ENCODE measurements around the gene VSIG10L.

The VSIG10L gene

DNA sequence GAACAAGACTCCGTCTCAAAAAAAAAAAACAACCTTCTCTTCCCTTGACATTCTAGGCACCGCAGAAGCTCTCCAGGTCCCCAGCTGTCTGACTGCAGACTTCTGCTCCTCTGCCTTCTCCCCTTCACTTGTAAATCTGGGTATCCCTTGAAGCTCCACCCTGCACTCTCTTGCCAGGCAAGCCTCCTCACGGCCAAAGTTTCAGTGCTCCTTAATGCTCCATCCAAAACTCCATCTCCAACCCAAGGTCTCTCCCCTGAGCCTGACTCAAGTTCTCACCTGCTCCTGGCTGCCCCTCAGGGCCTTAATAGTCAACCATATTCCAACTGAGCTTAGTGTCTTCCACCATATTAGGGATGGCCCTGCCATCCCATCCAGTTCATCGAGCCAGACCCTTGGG is 28.3 kb upstream of the VSIG10L start:
- H3F3A ChIP-seq (ENCODE audit: insufficient read depth, low read length): no peaks in the 10 kb centered on the region
- H4K20me1 ChIP-seq (ENCODE audit: insufficient read depth, low read length): no peaks in the 10 kb centered on the region
- no peaks in the 10 kb centered on the region for H3K9me2 ChIP-seq (ENCODE audit: low read depth, low read length)
- no peaks in the 10 kb centered on the region for H3K79me2 ChIP-seq (ENCODE audit: insufficient read depth, low read length)
- peaks cover 9% of the 10 kb centered on the region; the same call in 1 of the 2 replicates for H3K27me3 ChIP-seq (ENCODE audit: insufficient read depth, low read length)
- H2AFZ ChIP-seq (ENCODE audit: low read length): no peak overlapping the region
- no peaks in the 10 kb centered on the region for H3K9me3 ChIP-seq (ENCODE audit: low read length)
- H3K4me3 ChIP-seq (ENCODE audit: low read depth, low read length, poor library complexity, severe bottlenecking): no peak overlapping the region
- no peak overlapping the region for H3K9ac ChIP-seq (ENCODE audit: low read length)
- H3K4me1 ChIP-seq (ENCODE audit: insufficient read depth, low read length, severe bottlenecking): peaks cover 13% of the 10 kb centered on the region
- no peaks in the 10 kb centered on the region; the same call in 1 of the 2 replicates for H3K36me3 ChIP-seq (ENCODE audit: insufficient read depth, low read length)
- no peak overlapping the region for H3K4me2 ChIP-seq (ENCODE audit: low read length)
- no peak overlapping the region for H3K27ac ChIP-seq (ENCODE audit: low read depth, low read length, poor library complexity, severe bottlenecking)
- TF ChIP-seq EZH2 (IDR thresholded peaks at IDR 0.05; ENCODE audit: borderline replicate concordance, low read length): no peak
- TF ChIP-seq, protein P1, sequence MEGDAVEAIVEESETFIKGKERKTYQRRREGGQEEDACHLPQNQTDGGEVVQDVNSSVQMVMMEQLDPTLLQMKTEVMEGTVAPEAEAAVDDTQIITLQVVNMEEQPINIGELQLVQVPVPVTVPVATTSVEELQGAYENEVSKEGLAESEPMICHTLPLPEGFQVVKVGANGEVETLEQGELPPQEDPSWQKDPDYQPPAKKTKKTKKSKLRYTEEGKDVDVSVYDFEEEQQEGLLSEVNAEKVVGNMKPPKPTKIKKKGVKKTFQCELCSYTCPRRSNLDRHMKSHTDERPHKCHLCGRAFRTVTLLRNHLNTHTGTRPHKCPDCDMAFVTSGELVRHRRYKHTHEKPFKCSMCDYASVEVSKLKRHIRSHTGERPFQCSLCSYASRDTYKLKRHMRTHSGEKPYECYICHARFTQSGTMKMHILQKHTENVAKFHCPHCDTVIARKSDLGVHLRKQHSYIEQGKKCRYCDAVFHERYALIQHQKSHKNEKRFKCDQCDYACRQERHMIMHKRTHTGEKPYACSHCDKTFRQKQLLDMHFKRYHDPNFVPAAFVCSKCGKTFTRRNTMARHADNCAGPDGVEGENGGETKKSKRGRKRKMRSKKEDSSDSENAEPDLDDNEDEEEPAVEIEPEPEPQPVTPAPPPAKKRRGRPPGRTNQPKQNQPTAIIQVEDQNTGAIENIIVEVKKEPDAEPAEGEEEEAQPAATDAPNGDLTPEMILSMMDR (IDR thresholded peaks at IDR 0.05; ENCODE audit: low read length): no peak

DNA sequence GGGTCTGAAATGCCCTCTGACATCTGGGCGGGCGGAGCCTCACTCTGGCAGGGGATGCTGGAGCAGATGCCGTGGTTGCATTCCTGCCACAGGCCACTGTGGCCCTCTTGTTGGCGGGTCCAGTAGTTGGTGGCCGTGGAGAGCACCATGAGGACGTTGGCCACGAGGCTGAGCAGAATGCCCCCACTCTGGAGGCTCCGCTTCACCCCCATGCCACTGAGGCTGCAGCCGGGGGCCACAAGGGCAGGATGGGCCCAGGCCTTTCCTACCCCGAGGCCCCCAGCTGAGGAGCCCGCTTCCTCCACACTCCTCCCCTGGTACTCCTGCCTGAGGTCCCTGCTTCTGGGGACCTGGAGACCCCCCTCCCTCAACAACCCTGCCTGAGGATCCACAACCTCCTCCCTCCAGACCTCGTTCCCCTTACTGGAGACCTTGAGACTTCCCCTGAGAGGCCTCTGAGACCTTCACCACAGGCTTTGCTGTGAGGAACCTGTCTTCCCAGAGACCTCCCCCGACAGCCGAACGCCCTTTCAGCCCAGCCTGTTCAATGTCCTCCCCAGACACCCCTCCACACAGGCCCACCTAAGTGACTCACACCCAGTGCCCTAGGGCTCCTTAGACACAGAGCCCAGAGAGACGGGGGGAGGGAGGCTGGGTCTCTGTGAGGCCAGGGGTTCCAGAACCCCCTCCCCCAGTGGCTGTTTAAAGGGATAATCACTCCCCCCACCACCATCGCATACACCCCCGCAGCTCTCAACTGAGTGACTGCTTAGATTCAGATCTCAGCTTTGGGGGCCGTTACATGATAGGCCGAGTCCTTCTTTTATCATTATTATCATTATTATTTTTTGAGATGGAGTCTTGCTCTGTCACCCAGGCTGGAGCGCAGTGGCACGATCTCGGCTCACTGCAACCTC is 26.7 kb upstream of the VSIG10L start, which contains the start of gene CLDND2:
Gene CLDND2, minus strand, starts transcription at position 638 of the 917 bp plus-strand sequence. Its CDS starts 426 bp downstream, at position 212.
- Histone ChIP-seq H3K27me3 (ENCODE audit: insufficient read depth, low read length) (peaks cover 4% of the 10 kb centered on the region; the same call in 1 of the 2 replicates), H3K9me2 (ENCODE audit: low read depth, low read length) (no peaks in the 10 kb centered on the region), H3K79me2 (ENCODE audit: insufficient read depth, low read length) (no peaks in the 10 kb centered on the region), H3K27ac (ENCODE audit: low read depth, low read length, poor library complexity, severe bottlenecking) (no peak within 1 kb of the TSS), H3F3A (ENCODE audit: insufficient read depth, low read length) (no peaks in the 10 kb centered on the region), H3K36me3 (ENCODE audit: insufficient read depth, low read length) (no peaks in the 10 kb centered on the region), H3K9me3 (ENCODE audit: low read length) (no peaks in the 10 kb centered on the region), H3K4me3 (ENCODE audit: low read depth, low read length, poor library complexity, severe bottlenecking) (peak within 1 kb of the TSS; percentile 90), H2AFZ (ENCODE audit: low read length) (no peak within 1 kb of the TSS), H3K4me2 (ENCODE audit: low read length) (peak within 1 kb of the TSS; percentile 80), H4K20me1 (ENCODE audit: insufficient read depth, low read length) (no peaks in the 10 kb centered on the region), H3K9ac (ENCODE audit: low read length) (peak within 1 kb of the TSS; percentile 71), H3K4me1 (ENCODE audit: insufficient read depth, low read length, severe bottlenecking) (peaks cover 28% of the 10 kb centered on the region)
- TF ChIP-seq, protein P1 (IDR thresholded peaks at IDR 0.05; ENCODE audit: low read length): no peak
- TF ChIP-seq EZH2 (IDR thresholded peaks at IDR 0.05; ENCODE audit: borderline replicate concordance, low read length): no peak

DNA sequence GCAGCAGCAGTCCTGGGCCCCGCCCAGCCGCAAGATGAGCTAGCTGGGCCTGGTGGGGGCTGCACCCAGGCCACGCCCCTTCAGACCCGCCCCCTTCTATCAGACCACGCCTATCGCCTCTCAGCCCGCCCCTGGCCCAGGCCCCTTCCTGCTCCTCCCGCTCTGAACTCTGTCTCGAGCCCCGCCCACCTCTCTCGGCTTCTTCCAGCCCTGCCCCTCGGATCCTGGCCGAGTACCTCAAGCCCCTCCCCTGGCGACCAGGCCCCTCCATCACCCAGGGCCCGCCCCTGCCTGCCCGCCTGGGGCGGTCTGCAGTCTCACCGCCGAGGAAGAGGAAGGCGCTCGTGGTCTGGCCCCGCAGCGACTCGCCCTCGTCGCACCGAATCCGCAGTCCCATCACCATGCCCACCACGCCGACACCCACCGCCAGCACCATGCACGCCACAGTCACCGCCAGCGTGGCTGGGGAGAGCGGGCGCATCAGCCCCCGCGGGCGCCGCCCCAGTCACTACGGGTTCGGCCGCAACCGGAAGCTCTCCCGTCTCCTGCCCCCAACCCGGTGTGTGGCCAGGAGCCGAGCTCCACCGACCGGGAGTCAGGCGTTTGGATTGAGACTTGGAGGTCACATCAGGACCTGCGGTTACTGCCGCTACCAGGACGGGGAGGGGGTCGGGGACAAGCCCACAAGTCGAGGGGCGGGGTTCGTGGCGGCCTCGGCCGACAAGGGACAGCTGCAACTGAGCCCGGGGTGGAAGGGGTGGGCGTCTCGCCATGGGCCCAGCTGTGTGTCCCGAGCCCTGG is 25.8 kb upstream of the VSIG10L start:
- Histone ChIP-seq H3K4me3 (ENCODE audit: low read depth, low read length, poor library complexity, severe bottlenecking) (peak overlapping the region; percentile 90), H3K4me1 (ENCODE audit: insufficient read depth, low read length, severe bottlenecking) (peaks cover 35% of the 10 kb centered on the region), H3K9me2 (ENCODE audit: low read depth, low read length) (no peaks in the 10 kb centered on the region), H2AFZ (ENCODE audit: low read length) (no peak overlapping the region), H3F3A (ENCODE audit: insufficient read depth, low read length) (no peaks in the 10 kb centered on the region), H3K79me2 (ENCODE audit: insufficient read depth, low read length) (no peaks in the 10 kb centered on the region), H3K27me3 (ENCODE audit: insufficient read depth, low read length) (peaks cover 3% of the 10 kb centered on the region; the same call in 1 of the 2 replicates), H3K36me3 (ENCODE audit: insufficient read depth, low read length) (no peaks in the 10 kb centered on the region), H3K9ac (ENCODE audit: low read length) (peak overlapping the region; percentile 77), H3K9me3 (ENCODE audit: low read length) (no peaks in the 10 kb centered on the region), H3K4me2 (ENCODE audit: low read length) (peak overlapping the region; percentile 80), H4K20me1 (ENCODE audit: insufficient read depth, low read length) (no peaks in the 10 kb centered on the region), H3K27ac (ENCODE audit: low read depth, low read length, poor library complexity, severe bottlenecking) (peak overlapping the region; percentile 67)
- TF ChIP-seq, protein P1 (IDR thresholded peaks at IDR 0.05; ENCODE audit: low read length): 0 out of 2 replicates have a peak, but pooled peaks have one; percentile 7
- TF ChIP-seq EZH2 (IDR thresholded peaks at IDR 0.05; ENCODE audit: borderline replicate concordance, low read length): no peak

Data from OCI-LY1 (cell line).